ENCODE measurements around the gene PDHA1.

- no peak for TF ChIP-seq KDM5A (IDR thresholded peaks at IDR 0.05)
- TF ChIP-seq CEBPB (IDR thresholded peaks at IDR 0.05), result no peak
- TF ChIP-seq CHD4 (IDR thresholded peaks at IDR 0.05; ENCODE audit: borderline replicate concordance), result no peak
- no peak for TF ChIP-seq JUN (IDR thresholded peaks at IDR 0.05)
- TF ChIP-seq CTCF (IDR thresholded peaks at IDR 0.05), result no peak
- no peak for TF ChIP-seq E2F6 (IDR thresholded peaks at IDR 0.05; ENCODE audit: borderline replicate concordance, low read depth)
Observed at GRCh38 chrX:19377799-19378198, 34.1 kb downstream of the PDHA1 start.

Measured in A549 (cell line).